Gastroesophageal sphincter (tissue), 3 donors: ENCODE measurements around the gene INSYN2A.

Experiments used
- POLR2AphosphoS5 ChIP-seq: sonication (generic); formaldehyde crosslinking; IDR thresholded peaks from one replicate; pipeline ENCODE4 v1.6.1; 2017; ENCODE audit warnings: antibody characterized with exemption
- TF ChIP-seq, protein P1 (sequence below), 4 experiments: fragments of 200-600 bp in 2 of 4; fragments of 450-650 bp in 2 of 4; sonication (generic) in 1 of 4; IDR thresholded peaks; one replicate each; pipeline ENCODE4 v1.5.1; 2017 to 2019; ENCODE audit warnings: antibody characterized with exemption in 4 of 4, mild to moderate bottlenecking in 2 of 4, moderate library complexity in 2 of 4

DNA sequence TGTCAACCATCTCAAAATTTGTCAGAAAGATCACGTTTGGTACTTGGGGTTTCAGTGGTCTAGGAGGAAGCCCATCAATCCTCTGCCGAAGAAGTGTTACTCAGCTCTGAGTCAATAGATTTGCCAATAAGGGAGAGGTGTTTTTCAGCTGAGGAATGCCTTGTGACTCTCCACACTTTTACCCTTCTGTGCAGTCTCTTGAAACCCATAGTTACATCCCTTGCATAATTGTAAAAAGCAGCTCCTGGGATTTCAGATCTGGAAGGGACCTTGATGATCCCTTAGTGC, 47.5 kb downstream of the INSYN2A start:
- TF ChIP-seq, protein P1, sequence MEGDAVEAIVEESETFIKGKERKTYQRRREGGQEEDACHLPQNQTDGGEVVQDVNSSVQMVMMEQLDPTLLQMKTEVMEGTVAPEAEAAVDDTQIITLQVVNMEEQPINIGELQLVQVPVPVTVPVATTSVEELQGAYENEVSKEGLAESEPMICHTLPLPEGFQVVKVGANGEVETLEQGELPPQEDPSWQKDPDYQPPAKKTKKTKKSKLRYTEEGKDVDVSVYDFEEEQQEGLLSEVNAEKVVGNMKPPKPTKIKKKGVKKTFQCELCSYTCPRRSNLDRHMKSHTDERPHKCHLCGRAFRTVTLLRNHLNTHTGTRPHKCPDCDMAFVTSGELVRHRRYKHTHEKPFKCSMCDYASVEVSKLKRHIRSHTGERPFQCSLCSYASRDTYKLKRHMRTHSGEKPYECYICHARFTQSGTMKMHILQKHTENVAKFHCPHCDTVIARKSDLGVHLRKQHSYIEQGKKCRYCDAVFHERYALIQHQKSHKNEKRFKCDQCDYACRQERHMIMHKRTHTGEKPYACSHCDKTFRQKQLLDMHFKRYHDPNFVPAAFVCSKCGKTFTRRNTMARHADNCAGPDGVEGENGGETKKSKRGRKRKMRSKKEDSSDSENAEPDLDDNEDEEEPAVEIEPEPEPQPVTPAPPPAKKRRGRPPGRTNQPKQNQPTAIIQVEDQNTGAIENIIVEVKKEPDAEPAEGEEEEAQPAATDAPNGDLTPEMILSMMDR (IDR thresholded peaks at IDR 0.05) = no peak
- TF ChIP-seq POLR2AphosphoS5 = no peak
